GM19099 (cell line): ENCODE data around the gene CCDC198.

ENCODE experiments used
- POLR2A ChIP-seq: IDR thresholded peaks from 3 replicates; pipeline ENCODE4 v1.6.1; 2011; ENCODE audit warnings: low read depth; ENCODE audit not compliant: insufficient read length; ENCODE audit errors: extremely low read depth

The CCDC198 gene

GRCh38 chr14:57486767-57487379 lies 6.8 kb downstream of the CCDC198 start:
- no peak for TF ChIP-seq POLR2A

- no peak for TF ChIP-seq POLR2A
These were observed 8.0 kb downstream of the CCDC198 start for GRCh38 chr14:57485635-57486034.

- TF ChIP-seq POLR2A: no peak
These were observed 11.5 kb downstream of the CCDC198 start for GRCh38 chr14:57482120-57482519.

- TF ChIP-seq POLR2A: no peak
These were observed 13.6 kb downstream of the CCDC198 start for GRCh38 chr14:57480051-57480450.

- no peak for TF ChIP-seq POLR2A
These were observed 14.5 kb downstream of the CCDC198 start for GRCh38 chr14:57479197-57479596.

GRCh38 chr14:57478050-57478449 lies 15.6 kb downstream of the CCDC198 start:
- no peak for TF ChIP-seq POLR2A

GRCh38 chr14:57470909-57471308 lies 22.7 kb downstream of the CCDC198 start:
- TF ChIP-seq POLR2A: no peak

- no peak for TF ChIP-seq POLR2A
These were observed 29.5 kb downstream of the CCDC198 start for GRCh38 chr14:57464008-57464730.

GRCh38 chr14:57462551-57462950 lies 31.1 kb downstream of the CCDC198 start:
- no peak for TF ChIP-seq POLR2A

- TF ChIP-seq POLR2A: no peak
These were observed 31.8 kb downstream of the CCDC198 start for GRCh38 chr14:57461777-57462320.

- no peak for TF ChIP-seq POLR2A
These were observed 57.7 kb downstream of the CCDC198 start for GRCh38 chr14:57435923-57436322.

GRCh38 chr14:57420986-57421385 lies 72.7 kb downstream of the CCDC198 start:
- no peak for TF ChIP-seq POLR2A

- no peak for TF ChIP-seq POLR2A
These were observed 73.6 kb downstream of the CCDC198 start for GRCh38 chr14:57420033-57420432.
